ENCODE data around the gene KDM3A. TPM values are rescaled to one million over a fixed set of nuclear protein-coding genes. Genes with fewer than 3 reads are reported as not detected.

The KDM3A gene
- total RNA-seq, 1 donor from 2014 or later: 27.2 TPM

DNA sequence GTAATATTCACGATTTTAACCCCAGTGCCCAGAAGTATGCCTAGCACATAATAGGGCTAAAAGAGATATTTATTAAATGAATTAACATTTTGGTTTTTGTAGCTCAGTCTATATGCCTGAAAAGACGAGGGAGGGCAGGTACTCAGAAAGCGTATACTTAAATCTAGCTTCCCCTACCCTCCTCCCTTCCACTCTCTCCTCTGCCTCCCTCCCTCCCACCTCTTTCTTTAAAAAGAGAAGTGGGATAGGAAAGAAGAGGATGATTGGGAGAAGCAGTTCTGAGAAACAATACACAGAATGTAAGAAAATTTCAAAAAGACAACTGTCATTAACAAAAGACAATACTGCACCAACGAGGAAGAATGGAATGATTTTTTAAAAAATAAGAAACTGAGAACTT is 82.3 kb downstream of the KDM3A start:
- DNase-seq: no peak

DNA sequence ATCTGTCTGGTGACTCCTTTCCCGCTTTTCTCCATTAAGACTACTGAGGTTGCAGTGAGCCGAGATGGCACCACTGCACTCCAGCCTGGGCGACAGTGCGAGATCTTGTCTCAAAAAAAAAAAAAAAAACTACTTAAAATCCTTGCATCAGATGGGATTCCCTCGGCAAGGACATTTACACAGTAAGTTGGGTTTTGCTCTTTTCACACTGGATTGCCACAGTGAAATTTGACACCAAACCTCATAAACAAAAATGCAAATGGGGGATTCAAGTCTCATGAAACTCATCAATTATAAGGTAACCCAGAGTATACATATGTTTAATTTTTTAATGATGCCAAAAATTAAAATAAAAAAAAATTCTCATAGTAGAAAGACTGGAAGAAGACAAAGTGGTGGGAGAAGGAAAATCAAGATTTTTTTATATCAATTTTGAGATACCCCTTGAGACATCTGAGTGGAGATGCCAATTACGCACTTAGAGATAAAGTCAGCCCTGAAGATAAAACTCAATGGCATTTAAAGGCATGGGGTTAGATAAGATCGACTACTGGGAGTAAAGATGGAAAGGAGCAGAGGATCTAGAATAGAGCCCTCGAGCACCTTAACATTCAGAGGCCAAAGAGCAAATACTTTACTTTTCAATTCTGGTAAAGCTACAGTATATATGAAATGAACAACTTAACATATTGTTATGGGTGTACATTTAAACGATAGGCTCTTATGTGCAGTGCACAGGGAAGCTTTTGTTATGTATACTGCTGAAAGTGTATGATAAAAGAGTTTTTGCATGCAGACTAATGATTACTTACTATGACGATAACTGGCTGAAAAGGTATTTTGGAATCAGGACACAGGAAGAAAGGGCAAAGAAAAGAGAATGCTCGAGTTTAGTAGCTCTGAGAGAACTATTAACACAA is 84.5 kb downstream of the KDM3A start:
- DNase-seq: no peak

DNA sequence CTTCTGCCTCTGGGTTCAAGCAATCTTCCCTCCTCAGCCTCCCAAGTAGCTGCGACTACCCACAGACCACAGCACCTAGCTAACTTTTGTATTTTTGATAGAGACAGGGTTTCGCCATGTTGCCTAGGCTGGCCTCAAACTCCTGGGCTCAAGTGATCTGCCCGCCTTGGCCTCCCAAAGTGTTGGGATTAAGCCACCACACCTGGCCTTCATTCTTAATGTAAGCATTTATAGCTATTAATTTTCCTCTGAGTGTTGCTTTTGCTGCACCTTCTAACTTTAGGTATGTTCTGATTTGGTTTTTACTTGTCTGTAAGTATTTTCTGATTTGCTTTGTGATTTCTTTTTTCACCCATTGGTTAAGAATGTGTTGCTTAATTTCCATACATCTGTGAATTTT is 92.4 kb downstream of the KDM3A start:
- DNase-seq: no peak

DNA sequence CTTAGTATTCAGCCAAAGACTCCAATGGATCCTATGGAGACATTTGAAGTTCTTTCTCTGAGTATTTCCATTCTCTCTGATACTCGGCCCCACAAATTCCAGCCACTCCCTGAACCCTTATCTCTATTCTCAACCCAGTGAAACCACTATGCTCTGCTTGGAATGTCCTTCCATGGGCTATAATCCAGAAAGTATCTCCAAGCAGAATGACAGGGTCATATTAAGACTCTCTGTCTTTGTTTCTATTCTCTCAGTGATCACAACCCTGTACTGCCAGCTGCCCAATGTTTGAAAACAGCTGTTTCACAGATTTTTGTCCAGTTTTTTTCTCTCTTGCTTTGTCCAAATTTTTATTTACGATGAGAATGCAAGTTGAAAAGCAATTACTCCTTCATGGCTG is 100.2 kb downstream of the KDM3A start:
- DNase-seq: no peak

Other genes with a start within 250 kb of the KDM3A start
- gene IMMT, start 245.9 kb upstream of the KDM3A start, total RNA-seq: 58.5 and 91.5 TPM in 2 replicates
- 43.2 and 63.1 TPM in 2 replicates for gene MRPL35, start 241.9 kb upstream of the KDM3A start, total RNA-seq
- gene REEP1, start 103.7 kb upstream of the KDM3A start, total RNA-seq: 4.9 and 13.4 TPM in 2 replicates
- 125 and 183 TPM in 2 replicates for gene CHMP3, start 122.1 kb downstream of the KDM3A start, total RNA-seq
- 25.4 and 31.8 TPM in 2 replicates for gene RNF103, start 182.5 kb downstream of the KDM3A start, total RNA-seq

Measured in dermis blood vessel endothelial cell (primary cell).